ENCODE data around the gene CLCNKB. TPM values are rescaled to one million over a fixed set of nuclear protein-coding genes. Genes with fewer than 3 reads are reported as not detected.
"Not testable (repeated sequence)": the region's sequence is repeated elsewhere in the genome, so short reads cannot be mapped to it uniquely, and the experiment has no call there.

The CLCNKB gene
- total RNA-seq, 1 donor from 2014 or later = 0.97 TPM

GRCh38 chr1:16054598-16055540, 11.3 kb downstream of the CLCNKB start:
- Histone ChIP-seq H3K4me1 (peaks cover 5% of the 10 kb centered on the region), H3K79me2 (ENCODE audit: low read depth) (no peaks in the 10 kb centered on the region), H3K9me3 (ENCODE audit: low read depth) (no peaks in the 10 kb centered on the region), H3F3A (ENCODE audit: low read depth) (peaks cover 9% of the 10 kb centered on the region), H3K4me3 (no peak overlapping the region), H4K20me1 (ENCODE audit: low read depth) (no peaks in the 10 kb centered on the region), H3K36me3 (no peaks in the 10 kb centered on the region), H3K9ac (no peak overlapping the region), H3K4me2 (no peak overlapping the region), H2AFZ (replicated peaks) (no peak overlapping the region), H3K27me3 (no peaks in the 10 kb centered on the region), H3K27ac (no peak overlapping the region)
- DNase-seq (ENCODE audit: low spot score) = no peak
- Mint-ChIP-seq H3K36me3 (no peaks in the 10 kb centered on the region), H3K27ac (no peak overlapping the region), H3K27me3 (ENCODE audit: insufficient read depth, low read depth) (peaks cover 4% of the 10 kb centered on the region), H3K4me3 (no peak overlapping the region), H3K4me1 (peaks cover 15% of the 10 kb centered on the region), H3K9me3 (no peaks in the 10 kb centered on the region)
- TF ChIP-seq EZH2phosphoT487 (IDR thresholded peaks at IDR 0.05) = no peak
- TF ChIP-seq CTCF (IDR thresholded peaks at IDR 0.05) = no peak
- no peak for TF ChIP-seq EZH2 (IDR thresholded peaks at IDR 0.05)

- Histone ChIP-seq H2AFZ (replicated peaks) (no peak overlapping the region), H3K27ac (no peak overlapping the region), H4K20me1 (ENCODE audit: low read depth) (no peaks in the 10 kb centered on the region), H3K4me1 (no peaks in the 10 kb centered on the region), H3K27me3 (no peaks in the 10 kb centered on the region), H3K9ac (no peak overlapping the region), H3K36me3 (no peaks in the 10 kb centered on the region), H3F3A (ENCODE audit: low read depth) (peaks cover 9% of the 10 kb centered on the region), H3K4me2 (no peak overlapping the region), H3K4me3 (no peak overlapping the region), H3K79me2 (ENCODE audit: low read depth) (no peaks in the 10 kb centered on the region), H3K9me3 (ENCODE audit: low read depth) (no peaks in the 10 kb centered on the region)
- H3K9me3 Mint-ChIP-seq = no peaks in the 10 kb centered on the region
- H3K4me3 Mint-ChIP-seq = no peak overlapping the region
- no peaks in the 10 kb centered on the region for H3K36me3 Mint-ChIP-seq
- peak; percentile 96 for DNase-seq (ENCODE audit: low spot score)
- TF ChIP-seq CTCF (IDR thresholded peaks at IDR 0.05) (peak; percentile 81), EZH2phosphoT487 (IDR thresholded peaks at IDR 0.05) (no peak)
- peaks cover 6% of the 10 kb centered on the region for H3K27me3 Mint-ChIP-seq (ENCODE audit: insufficient read depth, low read depth)
- peaks cover 9% of the 10 kb centered on the region for H3K4me1 Mint-ChIP-seq
- peak overlapping the region; percentile 96 for H3K27ac Mint-ChIP-seq
Measured at GRCh38 chr1:16055613-16056520, 12.3 kb downstream of the CLCNKB start.

- not testable (repeated sequence) for H3K9ac ChIP-seq; H3K27me3 ChIP-seq; H2AFZ ChIP-seq (replicated peaks); H3K4me1 Mint-ChIP-seq; H3K79me2 ChIP-seq (ENCODE audit: low read depth); H3K9me3 ChIP-seq (ENCODE audit: low read depth); H3K4me2 ChIP-seq; H3K27ac ChIP-seq; H3K4me3 ChIP-seq; H3K36me3 ChIP-seq; DNase-seq (ENCODE audit: low spot score); H3K27me3 Mint-ChIP-seq (ENCODE audit: insufficient read depth, low read depth); H3K4me3 Mint-ChIP-seq; H3F3A ChIP-seq (ENCODE audit: low read depth); H3K36me3 Mint-ChIP-seq; H3K27ac Mint-ChIP-seq; H3K4me1 ChIP-seq; H3K9me3 Mint-ChIP-seq; H4K20me1 ChIP-seq (ENCODE audit: low read depth)
Measured at GRCh38 chr1:16056521-16056912, 12.9 kb downstream of the CLCNKB start.

GRCh38 chr1:16057314-16057915, 13.8 kb downstream of the CLCNKB start:
- H4K20me1 ChIP-seq (ENCODE audit: low read depth); H3K9me3 Mint-ChIP-seq; H3K4me2 ChIP-seq; H3K27me3 Mint-ChIP-seq (ENCODE audit: insufficient read depth, low read depth); H3K79me2 ChIP-seq (ENCODE audit: low read depth); H3K9ac ChIP-seq; H3K36me3 Mint-ChIP-seq; H3K27ac ChIP-seq; H3F3A ChIP-seq (ENCODE audit: low read depth); H3K4me3 Mint-ChIP-seq; H3K9me3 ChIP-seq (ENCODE audit: low read depth); H3K4me3 ChIP-seq; DNase-seq (ENCODE audit: low spot score); H3K36me3 ChIP-seq; H3K27ac Mint-ChIP-seq; H3K4me1 Mint-ChIP-seq; H3K4me1 ChIP-seq; H2AFZ ChIP-seq (replicated peaks); H3K27me3 ChIP-seq: not testable (repeated sequence)

- not testable (repeated sequence) for H3K4me2 ChIP-seq; H3K4me1 ChIP-seq; H3K36me3 Mint-ChIP-seq; H3K9me3 Mint-ChIP-seq; H3K27me3 ChIP-seq; H3K4me3 Mint-ChIP-seq; H3K79me2 ChIP-seq (ENCODE audit: low read depth); DNase-seq (ENCODE audit: low spot score); H3K9me3 ChIP-seq (ENCODE audit: low read depth); H4K20me1 ChIP-seq (ENCODE audit: low read depth); H3K27ac Mint-ChIP-seq; H3F3A ChIP-seq (ENCODE audit: low read depth); H2AFZ ChIP-seq (replicated peaks); H3K27ac ChIP-seq; H3K36me3 ChIP-seq; H3K27me3 Mint-ChIP-seq (ENCODE audit: insufficient read depth, low read depth); H3K4me3 ChIP-seq; H3K9ac ChIP-seq
- H3K4me1 Mint-ChIP-seq = peaks cover 14% of the 10 kb centered on the region
Measured at GRCh38 chr1:16058394-16059120, 15.0 kb downstream of the CLCNKB start.
